ENCODE data around the gene PLA2G4D.

DNA sequence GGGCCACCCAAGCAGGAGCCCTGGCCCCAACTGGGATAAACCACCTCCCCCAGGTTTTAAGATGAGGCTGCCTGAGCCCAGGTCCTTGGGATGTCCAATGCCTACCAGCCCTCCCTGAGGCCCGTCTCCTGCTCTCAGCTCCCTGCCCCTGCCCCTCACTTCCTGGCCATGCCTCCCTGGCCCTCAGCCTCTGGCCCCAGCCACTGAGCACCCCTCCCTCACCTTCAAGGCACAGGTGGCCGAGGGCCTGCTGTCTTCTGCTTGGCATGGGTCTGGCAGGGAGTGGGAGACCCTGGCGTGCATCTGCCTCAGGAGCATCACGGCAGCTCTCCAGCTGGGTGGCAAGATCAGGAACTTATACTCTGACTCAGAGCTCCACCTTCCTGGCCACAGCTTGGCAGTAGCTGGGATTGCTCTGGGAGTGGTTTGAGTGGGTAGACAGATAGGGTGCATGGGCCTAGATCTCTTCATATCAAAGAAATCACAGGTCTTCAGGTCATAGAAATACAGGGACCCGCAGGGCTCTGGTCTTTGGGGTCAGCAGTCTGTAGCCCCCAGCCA is 73.6 kb downstream of the PLA2G4D start, which contains the start of gene PLA2G4E:
- TF ChIP-seq CTCF (conservative IDR thresholded peaks at IDR 0.05; ENCODE audit: low read depth, low read length), result no peak
- no peak for TF ChIP-seq EZH2 (IDR thresholded peaks at IDR 0.05; ENCODE audit: borderline replicate concordance, low read depth, low read length, poor library complexity, severe bottlenecking)

Data from A673 (cell line).